ENCODE data around the gene SCYGR4. TPM values are rescaled to one million over a fixed set of nuclear protein-coding genes. Genes with fewer than 3 reads are reported as not detected.

Gene SCYGR4
- total and polyA plus RNA-seq, 9 of the 15 experiments (the other 6 are each of a cell fraction or from before 2014, with no cell fraction given): 0.09 TPM; not detected in 8

GRCh38 chr2:227665189-227665940 is 48.1 kb downstream of the SCYGR4 start:
- Histone ChIP-seq H3K36me3 (ENCODE audit: control insufficient read depth, insufficient read depth, low read length) (no peaks in the 10 kb centered on the region), H3K27me3 (ENCODE audit: control insufficient read depth in 2 of 2, insufficient read depth in 2 of 2, low read length in 2 of 2) (no peaks in the 10 kb centered on the region), H3K9ac (ENCODE audit: insufficient read depth in 1 of 2, low read depth in 2 of 2, low read length in 2 of 2) (no peak overlapping the region), H3K27ac (ENCODE audit: extremely low read depth, low read depth, low read length) (no peak overlapping the region), H2AFZ (ENCODE audit: low read depth, low read length) (no peak overlapping the region), H3K79me2 (ENCODE audit: control insufficient read depth, insufficient read depth, low read length) (no peaks in the 10 kb centered on the region), H3K4me1 (replicated peaks in 1 of 2; ENCODE audit: control insufficient read depth in 2 of 2, insufficient read depth in 2 of 2, low read length in 2 of 2) (no peaks in the 10 kb centered on the region), H3K4me2 (ENCODE audit: insufficient read depth, low read length) (no peak overlapping the region), H3K9me1 (ENCODE audit: control insufficient read depth, insufficient read depth, low read length) (no peaks in the 10 kb centered on the region), H3K4me3 (no peak overlapping the region), H4K20me1 (replicated peaks; ENCODE audit: control insufficient read depth, insufficient read depth, low read length) (no peaks in the 10 kb centered on the region), H3K9me3 (replicated peaks; ENCODE audit: control insufficient read depth, insufficient read depth, low read depth, low read length) (no peaks in the 10 kb centered on the region)
- no peak for FAIRE-seq
- CTCF ChIA-PET (ENCODE audit: low intra/inter-chr PET ratio): no interaction called here
- WGBS (ENCODE audit: insufficient coverage, low coverage, missing lambda C conversion rate): 1% methylated on average over 6 of the region's 6 CpGs
- intact Hi-C loops (cut with micrococcal nuclease) (no loop called here), in situ Hi-C loops (cut with MboI) (no loop called here)
- POLR2A ChIA-PET: no interaction called here
- ATAC-seq: no peak
- no peak for DNase-seq (ENCODE audit: extremely low read depth in 1 of 4, low spot score in 3 of 4)
- no TSS peak for BruUV-seq (replicated peaks)
- TF ChIP-seq NFIC (IDR thresholded peaks at IDR 0.05) (no peak), RB1 (IDR thresholded peaks at IDR 0.05; ENCODE audit: low read depth) (no peak), GATAD2B (IDR thresholded peaks at IDR 0.05; ENCODE audit: borderline replicate concordance) (no peak), MECOM (CRISPR knock-in tag; IDR thresholded peaks at IDR 0.05) (no peak), CREM (IDR thresholded peaks at IDR 0.05; ENCODE audit: low read depth) (no peak), MIER1 (IDR thresholded peaks at IDR 0.05; ENCODE audit: low read depth) (no peak), TRIM28 (IDR thresholded peaks at IDR 0.05) (no peak), PHB (CRISPR knock-in tag; IDR thresholded peaks at IDR 0.05) (no peak), CTCF (IDR thresholded peaks at IDR 0.05 in 2 of 3, conservative IDR thresholded peaks at IDR 0.05 in 1 of 3; ENCODE audit: insufficient read depth in 2 of 3, low read depth in 1 of 3, low read length in 3 of 3) (no peak), MTA3 (IDR thresholded peaks at IDR 0.05; ENCODE audit: borderline replicate concordance) (no peak), PHTF2 (CRISPR knock-in tag; IDR thresholded peaks at IDR 0.05) (no peak), AFF4 (CRISPR knock-in tag; IDR thresholded peaks at IDR 0.05) (no peak), ZBTB9 (CRISPR knock-in tag; IDR thresholded peaks at IDR 0.05) (no peak), ZNF583 (CRISPR knock-in tag; IDR thresholded peaks at IDR 0.05) (no peak), SRSF7 (optimal IDR thresholded peaks at IDR 0.05; ENCODE audit: low read depth, low read length) (no peak), ID3 (CRISPR knock-in tag; IDR thresholded peaks at IDR 0.05) (no peak), ID3 (tag; IDR thresholded peaks at IDR 0.05) (no peak)

Data from K562 (cell line).